WTC11 (cell line): Measurements from ENCODE around the gene CYP27B1. TPM values are rescaled to one million over a fixed set of nuclear protein-coding genes. Genes with fewer than 3 reads are reported as not detected.

ENCODE experiments used
- ATAC-seq: fragments of 200-7000 bp; cut with Tn5 transposase; 2 replicates; pipeline ENCODE4 v1.10.0; 2021; ENCODE audit warnings: mild to moderate bottlenecking, moderate library complexity
- CTCF ChIA-PET: fragments of 300-600 bp; sonication (Branson Sonifier 250); formaldehyde crosslinking; loops from one replicate; lab custom pipeline; 2021; ENCODE audit warnings: antibody characterized with exemption; lab: Charles Lee
- POLR2A ChIA-PET: fragments of 350-600 bp; sonication (Branson Sonifier 250); formaldehyde crosslinking; loops from one replicate; lab custom pipeline; 2021; ENCODE audit warnings: antibody characterized with exemption; lab: Charles Lee
- DNase-seq: peaks from one replicate; pipeline ENCODE4 v3.0.0; 2021; ENCODE audit warnings: low spot score
- H3K27ac Mint-ChIP-seq: 2 replicates; pipeline ENCODE4 v1.8.0; 2021; ENCODE audit warnings: mixed read lengths
- H3K27me3 Mint-ChIP-seq: 2 replicates; pipeline ENCODE4 v1.8.0; 2021; ENCODE audit warnings: low read depth, mild to moderate bottlenecking, moderate library complexity, mixed read lengths
- H3K36me3 Mint-ChIP-seq: 2 replicates; pipeline ENCODE4 v1.8.0; 2021; ENCODE audit warnings: mixed read lengths
- H3K4me1 Mint-ChIP-seq: 2 replicates; pipeline ENCODE4 v1.8.0; 2022; ENCODE audit warnings: mixed read lengths
- H3K4me3 Mint-ChIP-seq: 2 replicates; pipeline ENCODE4 v1.8.0; 2021; ENCODE audit warnings: mild to moderate bottlenecking, moderate library complexity, mixed read lengths
- H3K9me3 Mint-ChIP-seq: 2 replicates; pipeline ENCODE4 v1.8.0; 2021; ENCODE audit warnings: mixed read lengths
- ESRRA ChIP-seq: sonication (generic); formaldehyde crosslinking; IDR thresholded peaks from 2 replicates; pipeline ENCODE4 v1.8.1; 2022; ENCODE audit warnings: mild to moderate bottlenecking, missing genetic modification reagents, borderline replicate concordance
- IRF2 ChIP-seq: sonication (generic); formaldehyde crosslinking; IDR thresholded peaks from 2 replicates; pipeline ENCODE4 v1.8.0; 2022; ENCODE audit warnings: low read depth, missing genetic modification reagents, borderline replicate concordance
- KAT7 ChIP-seq: sonication (generic); formaldehyde crosslinking; IDR thresholded peaks from 2 replicates; pipeline ENCODE4 v1.8.1; 2023; ENCODE audit warnings: missing genetic modification reagents, mild to moderate bottlenecking, borderline replicate concordance
- MYBL2 ChIP-seq: sonication (generic); formaldehyde crosslinking; IDR thresholded peaks from 2 replicates; pipeline ENCODE4 v1.8.1; 2023; ENCODE audit warnings: mild to moderate bottlenecking, moderate library complexity, missing genetic modification reagents
- NFYB ChIP-seq: sonication (generic); formaldehyde crosslinking; conservative IDR thresholded peaks from 2 replicates; pipeline ENCODE4 v1.8.0; 2022; ENCODE audit warnings: low read depth, missing genetic modification reagents
- NR3C1 ChIP-seq: sonication (generic); formaldehyde crosslinking; conservative IDR thresholded peaks from 2 replicates; pipeline ENCODE4 v1.8.1; 2023; ENCODE audit warnings: low read depth, mild to moderate bottlenecking, missing genetic modification reagents
- SP1 ChIP-seq: sonication (generic); formaldehyde crosslinking; conservative IDR thresholded peaks from 2 replicates; pipeline ENCODE4 v1.8.1; 2022; ENCODE audit warnings: missing genetic modification reagents
- STAT6 ChIP-seq: sonication (generic); formaldehyde crosslinking; conservative IDR thresholded peaks from 2 replicates; pipeline ENCODE4 v1.8.1; 2023; ENCODE audit warnings: mild to moderate bottlenecking, low read depth, missing genetic modification reagents, moderate library complexity
- ZBTB21 ChIP-seq: sonication (generic); formaldehyde crosslinking; IDR thresholded peaks from 2 replicates; pipeline ENCODE4 v1.8.1; 2023; ENCODE audit warnings: mild to moderate bottlenecking, missing genetic modification reagents, borderline replicate concordance
- ZNF138 ChIP-seq: sonication (generic); formaldehyde crosslinking; conservative IDR thresholded peaks from 2 replicates; pipeline ENCODE4 v1.8.1; 2022; ENCODE audit warnings: mild to moderate bottlenecking, moderate library complexity, missing genetic modification reagents
- ZNF423 ChIP-seq: fragments of 250-450 bp; sonication (Bioruptor Pico); IDR thresholded peaks from 2 replicates; pipeline ENCODE4 v2.1.2; 2022; ENCODE audit warnings: mild to moderate bottlenecking, moderate library complexity
- ZNF425 ChIP-seq: fragments of 250-450 bp; sonication (Bioruptor Pico); conservative IDR thresholded peaks from 2 replicates; pipeline ENCODE4 v1.9.0; 2021; ENCODE audit warnings: mild to moderate bottlenecking
- total RNA-seq: library from RNA; stranded (reverse); gene quantifications from 3 replicates; pipeline ENCODE4 v1.2.3, GENCODE V29; 2021
- TF ChIP-seq, protein P1 (sequence below): sonication (generic); formaldehyde crosslinking; IDR thresholded peaks from 2 replicates; pipeline ENCODE4 v1.8.1; 2023; ENCODE audit warnings: mild to moderate bottlenecking, missing genetic modification reagents
- TF ChIP-seq, protein P2 (sequence below): sonication (generic); formaldehyde crosslinking; IDR thresholded peaks from 2 replicates; pipeline ENCODE4 v1.8.1; 2022; ENCODE audit warnings: low read depth, mild to moderate bottlenecking, moderate library complexity, missing genetic modification reagents, borderline replicate concordance
- TF ChIP-seq, protein P3 (sequence below): sonication (generic); formaldehyde crosslinking; IDR thresholded peaks from 2 replicates; pipeline ENCODE4 v1.8.1; 2023; ENCODE audit warnings: mild to moderate bottlenecking, missing genetic modification reagents, moderate library complexity
- TF ChIP-seq, protein P4 (sequence below): sonication (generic); formaldehyde crosslinking; IDR thresholded peaks from 2 replicates; pipeline ENCODE4 v1.8.1; 2022; ENCODE audit warnings: low read depth, missing genetic modification reagents, borderline replicate concordance
- TF ChIP-seq, protein P5 (sequence below): fragments of 250-450 bp; sonication (Bioruptor Pico); IDR thresholded peaks from 2 replicates; pipeline ENCODE4 v1.9.0; 2021; ENCODE audit warnings: mild to moderate bottlenecking
- TF ChIP-seq, protein P6 (sequence below): sonication (generic); formaldehyde crosslinking; IDR thresholded peaks from 2 replicates; pipeline ENCODE4 v1.8.1; 2023; ENCODE audit warnings: mild to moderate bottlenecking, missing genetic modification reagents, borderline replicate concordance

CYP27B1 gene
- total RNA-seq, 1 experiment from 2014 or later: 2.1 TPM

- TF ChIP-seq ZNF423 (CRISPR knock-in tag) (no peak), SP1 (CRISPR knock-in tag) (no peak), ZNF425 (CRISPR knock-in tag) (no peak), ESRRA (CRISPR knock-in tag) (no peak), STAT6 (CRISPR knock-in tag) (no peak)
- TF ChIP-seq, protein P1, sequence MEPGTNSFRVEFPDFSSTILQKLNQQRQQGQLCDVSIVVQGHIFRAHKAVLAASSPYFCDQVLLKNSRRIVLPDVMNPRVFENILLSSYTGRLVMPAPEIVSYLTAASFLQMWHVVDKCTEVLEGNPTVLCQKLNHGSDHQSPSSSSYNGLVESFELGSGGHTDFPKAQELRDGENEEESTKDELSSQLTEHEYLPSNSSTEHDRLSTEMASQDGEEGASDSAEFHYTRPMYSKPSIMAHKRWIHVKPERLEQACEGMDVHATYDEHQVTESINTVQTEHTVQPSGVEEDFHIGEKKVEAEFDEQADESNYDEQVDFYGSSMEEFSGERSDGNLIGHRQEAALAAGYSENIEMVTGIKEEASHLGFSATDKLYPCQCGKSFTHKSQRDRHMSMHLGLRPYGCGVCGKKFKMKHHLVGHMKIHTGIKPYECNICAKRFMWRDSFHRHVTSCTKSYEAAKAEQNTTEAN (CRISPR knock-in tag): no peak
- TF ChIP-seq, protein P2, sequence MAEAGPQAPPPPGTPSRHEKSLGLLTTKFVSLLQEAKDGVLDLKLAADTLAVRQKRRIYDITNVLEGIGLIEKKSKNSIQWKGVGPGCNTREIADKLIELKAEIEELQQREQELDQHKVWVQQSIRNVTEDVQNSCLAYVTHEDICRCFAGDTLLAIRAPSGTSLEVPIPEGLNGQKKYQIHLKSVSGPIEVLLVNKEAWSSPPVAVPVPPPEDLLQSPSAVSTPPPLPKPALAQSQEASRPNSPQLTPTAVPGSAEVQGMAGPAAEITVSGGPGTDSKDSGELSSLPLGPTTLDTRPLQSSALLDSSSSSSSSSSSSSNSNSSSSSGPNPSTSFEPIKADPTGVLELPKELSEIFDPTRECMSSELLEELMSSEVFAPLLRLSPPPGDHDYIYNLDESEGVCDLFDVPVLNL (CRISPR knock-in tag): no peak
Measured at GRCh38 chr12:57809425-57809824, 42.5 kb upstream of the CYP27B1 start (continued).

DNA sequence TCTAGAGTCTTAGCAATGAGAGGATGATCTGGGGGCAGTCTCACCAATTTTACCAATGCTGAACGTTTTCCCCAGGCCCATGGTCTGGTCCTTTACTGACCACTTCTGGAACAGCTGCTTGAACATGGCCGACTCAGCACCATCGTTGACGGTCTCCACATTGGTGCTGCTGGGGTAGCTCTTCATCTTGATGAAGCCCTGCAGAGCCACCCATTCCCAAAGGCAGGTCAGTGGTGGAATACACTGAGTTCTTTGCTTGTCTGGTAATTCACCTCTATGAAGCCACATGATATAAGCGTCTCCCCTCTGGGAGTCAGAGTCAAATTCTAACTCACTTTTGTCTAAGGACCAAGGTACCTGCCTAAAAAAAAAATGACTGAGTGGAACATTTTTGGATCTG, 41.5 kb upstream of the CYP27B1 start:
- H3K27ac Mint-ChIP-seq: no peak overlapping the region
- TF ChIP-seq NFYB (CRISPR knock-in tag) (no peak), KAT7 (CRISPR knock-in tag) (no peak), IRF2 (CRISPR knock-in tag) (no peak), MYBL2 (no peak), NR3C1 (CRISPR knock-in tag) (no peak), ZBTB21 (no peak), ZNF138 (no peak)
- TF ChIP-seq, protein P3, sequence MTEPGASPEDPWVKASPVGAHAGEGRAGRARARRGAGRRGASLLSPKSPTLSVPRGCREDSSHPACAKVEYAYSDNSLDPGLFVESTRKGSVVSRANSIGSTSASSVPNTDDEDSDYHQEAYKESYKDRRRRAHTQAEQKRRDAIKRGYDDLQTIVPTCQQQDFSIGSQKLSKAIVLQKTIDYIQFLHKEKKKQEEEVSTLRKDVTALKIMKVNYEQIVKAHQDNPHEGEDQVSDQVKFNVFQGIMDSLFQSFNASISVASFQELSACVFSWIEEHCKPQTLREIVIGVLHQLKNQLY (CRISPR knock-in tag): no peak
- TF ChIP-seq, protein P4, sequence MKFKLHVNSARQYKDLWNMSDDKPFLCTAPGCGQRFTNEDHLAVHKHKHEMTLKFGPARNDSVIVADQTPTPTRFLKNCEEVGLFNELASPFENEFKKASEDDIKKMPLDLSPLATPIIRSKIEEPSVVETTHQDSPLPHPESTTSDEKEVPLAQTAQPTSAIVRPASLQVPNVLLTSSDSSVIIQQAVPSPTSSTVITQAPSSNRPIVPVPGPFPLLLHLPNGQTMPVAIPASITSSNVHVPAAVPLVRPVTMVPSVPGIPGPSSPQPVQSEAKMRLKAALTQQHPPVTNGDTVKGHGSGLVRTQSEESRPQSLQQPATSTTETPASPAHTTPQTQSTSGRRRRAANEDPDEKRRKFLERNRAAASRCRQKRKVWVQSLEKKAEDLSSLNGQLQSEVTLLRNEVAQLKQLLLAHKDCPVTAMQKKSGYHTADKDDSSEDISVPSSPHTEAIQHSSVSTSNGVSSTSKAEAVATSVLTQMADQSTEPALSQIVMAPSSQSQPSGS: no peak
- TF ChIP-seq, protein P5, sequence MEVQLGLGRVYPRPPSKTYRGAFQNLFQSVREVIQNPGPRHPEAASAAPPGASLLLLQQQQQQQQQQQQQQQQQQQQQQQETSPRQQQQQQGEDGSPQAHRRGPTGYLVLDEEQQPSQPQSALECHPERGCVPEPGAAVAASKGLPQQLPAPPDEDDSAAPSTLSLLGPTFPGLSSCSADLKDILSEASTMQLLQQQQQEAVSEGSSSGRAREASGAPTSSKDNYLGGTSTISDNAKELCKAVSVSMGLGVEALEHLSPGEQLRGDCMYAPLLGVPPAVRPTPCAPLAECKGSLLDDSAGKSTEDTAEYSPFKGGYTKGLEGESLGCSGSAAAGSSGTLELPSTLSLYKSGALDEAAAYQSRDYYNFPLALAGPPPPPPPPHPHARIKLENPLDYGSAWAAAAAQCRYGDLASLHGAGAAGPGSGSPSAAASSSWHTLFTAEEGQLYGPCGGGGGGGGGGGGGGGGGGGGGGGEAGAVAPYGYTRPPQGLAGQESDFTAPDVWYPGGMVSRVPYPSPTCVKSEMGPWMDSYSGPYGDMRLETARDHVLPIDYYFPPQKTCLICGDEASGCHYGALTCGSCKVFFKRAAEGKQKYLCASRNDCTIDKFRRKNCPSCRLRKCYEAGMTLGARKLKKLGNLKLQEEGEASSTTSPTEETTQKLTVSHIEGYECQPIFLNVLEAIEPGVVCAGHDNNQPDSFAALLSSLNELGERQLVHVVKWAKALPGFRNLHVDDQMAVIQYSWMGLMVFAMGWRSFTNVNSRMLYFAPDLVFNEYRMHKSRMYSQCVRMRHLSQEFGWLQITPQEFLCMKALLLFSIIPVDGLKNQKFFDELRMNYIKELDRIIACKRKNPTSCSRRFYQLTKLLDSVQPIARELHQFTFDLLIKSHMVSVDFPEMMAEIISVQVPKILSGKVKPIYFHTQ: no peak
- TF ChIP-seq, protein P6, sequence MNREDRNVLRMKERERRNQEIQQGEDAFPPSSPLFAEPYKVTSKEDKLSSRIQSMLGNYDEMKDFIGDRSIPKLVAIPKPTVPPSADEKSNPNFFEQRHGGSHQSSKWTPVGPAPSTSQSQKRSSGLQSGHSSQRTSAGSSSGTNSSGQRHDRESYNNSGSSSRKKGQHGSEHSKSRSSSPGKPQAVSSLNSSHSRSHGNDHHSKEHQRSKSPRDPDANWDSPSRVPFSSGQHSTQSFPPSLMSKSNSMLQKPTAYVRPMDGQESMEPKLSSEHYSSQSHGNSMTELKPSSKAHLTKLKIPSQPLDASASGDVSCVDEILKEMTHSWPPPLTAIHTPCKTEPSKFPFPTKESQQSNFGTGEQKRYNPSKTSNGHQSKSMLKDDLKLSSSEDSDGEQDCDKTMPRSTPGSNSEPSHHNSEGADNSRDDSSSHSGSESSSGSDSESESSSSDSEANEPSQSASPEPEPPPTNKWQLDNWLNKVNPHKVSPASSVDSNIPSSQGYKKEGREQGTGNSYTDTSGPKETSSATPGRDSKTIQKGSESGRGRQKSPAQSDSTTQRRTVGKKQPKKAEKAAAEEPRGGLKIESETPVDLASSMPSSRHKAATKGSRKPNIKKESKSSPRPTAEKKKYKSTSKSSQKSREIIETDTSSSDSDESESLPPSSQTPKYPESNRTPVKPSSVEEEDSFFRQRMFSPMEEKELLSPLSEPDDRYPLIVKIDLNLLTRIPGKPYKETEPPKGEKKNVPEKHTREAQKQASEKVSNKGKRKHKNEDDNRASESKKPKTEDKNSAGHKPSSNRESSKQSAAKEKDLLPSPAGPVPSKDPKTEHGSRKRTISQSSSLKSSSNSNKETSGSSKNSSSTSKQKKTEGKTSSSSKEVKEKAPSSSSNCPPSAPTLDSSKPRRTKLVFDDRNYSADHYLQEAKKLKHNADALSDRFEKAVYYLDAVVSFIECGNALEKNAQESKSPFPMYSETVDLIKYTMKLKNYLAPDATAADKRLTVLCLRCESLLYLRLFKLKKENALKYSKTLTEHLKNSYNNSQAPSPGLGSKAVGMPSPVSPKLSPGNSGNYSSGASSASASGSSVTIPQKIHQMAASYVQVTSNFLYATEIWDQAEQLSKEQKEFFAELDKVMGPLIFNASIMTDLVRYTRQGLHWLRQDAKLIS (CRISPR knock-in tag): no peak
- TF ChIP-seq, all 79 proteins: peak for 0
- Mint-ChIP-seq H3K36me3 (peaks cover 2% of the 10 kb centered on the region), H3K4me3 (no peak overlapping the region), H3K4me1 (no peaks in the 10 kb centered on the region), H3K27me3 (no peaks in the 10 kb centered on the region), H3K9me3 (no peaks in the 10 kb centered on the region)
- POLR2A ChIA-PET: no interaction called here
- DNase-seq: no peak
- CTCF ChIA-PET: interaction anchor here (1.0 kb wide), 1 partner anchor 52 kb away, joined by 3 read pairs; no protein-coding TSS in a partner anchor
- ATAC-seq: no peak
